ENCODE data around the gene GNRHR. TPM values are rescaled to one million over a fixed set of nuclear protein-coding genes. Genes with fewer than 3 reads are reported as not detected.
A peak's percentile ranks its signal among the peaks of the same experiment; 100 is the strongest.

Gene GNRHR
- total RNA-seq, 4 donors from 2014 or later = not detected

DNA sequence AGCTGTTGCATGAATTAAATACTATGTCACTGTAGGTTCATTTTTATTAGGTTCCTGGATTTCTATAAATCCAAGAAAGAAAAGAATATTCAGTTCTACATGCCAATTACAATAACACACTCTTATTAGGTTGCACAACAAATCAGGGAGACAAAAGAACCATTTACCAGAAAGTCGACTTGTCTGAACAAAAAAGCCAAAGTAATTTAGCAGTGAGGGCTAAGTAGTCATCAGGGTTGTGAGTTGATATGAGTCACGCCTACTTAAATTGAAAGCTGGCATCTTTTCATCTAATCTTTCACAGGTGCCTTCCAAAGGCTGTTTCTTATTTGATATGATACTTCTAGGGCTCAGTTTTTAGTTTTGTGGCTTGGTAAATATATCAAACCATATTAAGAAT is 25.4 kb upstream of the GNRHR start:
- Histone ChIP-seq H3K4me1 (peaks cover 0 to 2% (median 0%) of the 10 kb centered on the region in 4 donors), H3K36me3 (no peaks in the 10 kb centered on the region), H3K27ac (no peak overlapping the region), H3K4me3 (no peak overlapping the region), H3K9me3 (no peaks in the 10 kb centered on the region), H3K27me3 (no peaks in the 10 kb centered on the region)
- DNase-seq (ENCODE audit: low spot score in 2 of 2) = no peak
- 25 to 35% methylated on average over 2 of the region's 2 CpGs for WGBS, 2 donors
- TF ChIP-seq, protein P1, sequence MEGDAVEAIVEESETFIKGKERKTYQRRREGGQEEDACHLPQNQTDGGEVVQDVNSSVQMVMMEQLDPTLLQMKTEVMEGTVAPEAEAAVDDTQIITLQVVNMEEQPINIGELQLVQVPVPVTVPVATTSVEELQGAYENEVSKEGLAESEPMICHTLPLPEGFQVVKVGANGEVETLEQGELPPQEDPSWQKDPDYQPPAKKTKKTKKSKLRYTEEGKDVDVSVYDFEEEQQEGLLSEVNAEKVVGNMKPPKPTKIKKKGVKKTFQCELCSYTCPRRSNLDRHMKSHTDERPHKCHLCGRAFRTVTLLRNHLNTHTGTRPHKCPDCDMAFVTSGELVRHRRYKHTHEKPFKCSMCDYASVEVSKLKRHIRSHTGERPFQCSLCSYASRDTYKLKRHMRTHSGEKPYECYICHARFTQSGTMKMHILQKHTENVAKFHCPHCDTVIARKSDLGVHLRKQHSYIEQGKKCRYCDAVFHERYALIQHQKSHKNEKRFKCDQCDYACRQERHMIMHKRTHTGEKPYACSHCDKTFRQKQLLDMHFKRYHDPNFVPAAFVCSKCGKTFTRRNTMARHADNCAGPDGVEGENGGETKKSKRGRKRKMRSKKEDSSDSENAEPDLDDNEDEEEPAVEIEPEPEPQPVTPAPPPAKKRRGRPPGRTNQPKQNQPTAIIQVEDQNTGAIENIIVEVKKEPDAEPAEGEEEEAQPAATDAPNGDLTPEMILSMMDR (IDR thresholded peaks at IDR 0.05) = no peak
- TF ChIP-seq EP300 (IDR thresholded peaks at IDR 0.05) (no peak), POLR2A (IDR thresholded peaks at IDR 0.05) (no peak)

DNA sequence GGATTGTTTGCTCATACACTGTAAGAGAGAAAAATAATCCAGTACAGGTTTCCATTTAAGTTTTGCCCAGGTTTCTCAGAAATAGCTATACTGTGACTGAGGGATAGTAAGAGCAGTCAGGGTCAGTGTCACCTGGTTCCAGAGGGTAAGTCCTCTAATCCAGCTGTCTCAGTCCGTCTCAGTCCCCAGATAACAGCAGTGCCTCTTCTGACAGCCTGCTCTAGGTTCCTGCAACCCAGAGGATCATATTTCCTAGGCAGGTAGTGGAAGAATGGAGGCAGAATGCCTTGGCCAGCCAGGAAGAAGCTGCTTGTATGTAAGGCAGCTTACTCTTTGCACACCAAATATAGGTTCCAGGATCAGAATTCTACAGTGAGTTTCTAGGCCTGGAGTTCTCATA is 22.6 kb upstream of the GNRHR start:
- TF ChIP-seq EP300 (IDR thresholded peaks at IDR 0.05) (no peak), POLR2A (IDR thresholded peaks at IDR 0.05) (no peak)
- TF ChIP-seq, protein P1 (IDR thresholded peaks at IDR 0.05) = no peak
- H3K9me3 ChIP-seq = no peaks in the 10 kb centered on the region
- no peaks in the 10 kb centered on the region for H3K27me3 ChIP-seq
- WGBS, 2 donors = 44 to 63% methylated on average over 1 of the region's 1 CpG
- H3K27ac ChIP-seq = no peak overlapping the region
- H3K4me3 ChIP-seq = no peak overlapping the region
- H3K36me3 ChIP-seq = no peaks in the 10 kb centered on the region
- peaks cover 0 to 2% (median 0%) of the 10 kb centered on the region in 4 donors for H3K4me1 ChIP-seq
- no peak for DNase-seq (ENCODE audit: low spot score in 2 of 2)

DNA sequence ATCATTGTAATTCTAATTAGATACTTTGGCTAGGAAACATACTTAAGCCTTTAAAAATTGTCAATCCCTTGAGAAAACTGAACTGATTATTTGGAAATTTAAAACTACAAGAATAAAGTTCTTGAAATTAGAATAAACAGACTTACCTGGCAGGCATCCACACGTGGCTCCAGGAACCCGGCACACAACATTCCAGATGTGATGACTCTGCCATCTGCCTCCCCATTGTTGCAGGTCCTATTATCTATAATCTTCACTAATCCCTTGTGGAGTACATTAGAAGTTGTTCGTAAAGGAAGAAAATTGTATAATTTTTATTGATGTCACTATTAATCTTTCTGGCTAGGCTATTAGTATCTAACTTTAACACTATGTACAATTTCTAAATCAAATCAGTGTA is 16.2 kb upstream of the GNRHR start:
- Histone ChIP-seq H3K4me3 (no peak overlapping the region), H3K9me3 (no peaks in the 10 kb centered on the region), H3K27ac (no peak overlapping the region), H3K27me3 (no peaks in the 10 kb centered on the region), H3K36me3 (no peaks in the 10 kb centered on the region), H3K4me1 (no peaks in the 10 kb centered on the region)
- TF ChIP-seq EP300 (IDR thresholded peaks at IDR 0.05) = no peak
- TF ChIP-seq, protein P1 (IDR thresholded peaks at IDR 0.05) = no peak
- TF ChIP-seq POLR2A (IDR thresholded peaks at IDR 0.05) = no peak
- no peak for DNase-seq (ENCODE audit: low spot score in 2 of 2)
- 66 to 67% methylated on average over 3 of the region's 3 CpGs for WGBS, 2 donors

DNA sequence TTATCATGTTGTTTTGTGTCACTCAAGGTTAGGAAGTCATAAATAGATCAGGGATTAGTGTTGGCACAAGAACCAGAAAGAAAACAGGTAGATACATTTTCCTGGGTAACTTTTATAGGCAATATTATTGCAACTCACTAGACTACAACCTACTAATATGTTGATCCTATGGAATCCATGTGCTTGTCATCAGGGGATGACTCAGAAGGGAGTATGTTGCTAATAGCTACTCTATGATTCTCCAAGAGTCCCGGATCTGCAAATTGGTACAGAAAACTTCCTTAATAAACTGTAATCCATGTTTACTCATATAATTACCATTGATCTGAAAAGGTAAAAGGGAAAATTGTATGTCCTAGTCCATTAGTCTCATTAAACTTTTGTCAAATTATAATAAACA is 11.7 kb upstream of the GNRHR start:
- DNase-seq (ENCODE audit: low spot score in 2 of 2) = no peak
- WGBS, 2 donors = 82 to 86% methylated on average over 1 of the region's 1 CpG
- Histone ChIP-seq H3K27ac (peak overlapping the region in 1 of 4 donors; percentile 7), H3K36me3 (no peaks in the 10 kb centered on the region), H3K27me3 (no peaks in the 10 kb centered on the region), H3K9me3 (no peaks in the 10 kb centered on the region), H3K4me1 (no peaks in the 10 kb centered on the region), H3K4me3 (no peak overlapping the region)
- TF ChIP-seq POLR2A (IDR thresholded peaks at IDR 0.05) (no peak), EP300 (IDR thresholded peaks at IDR 0.05) (no peak)
- TF ChIP-seq, protein P1 (IDR thresholded peaks at IDR 0.05) = no peak

DNA sequence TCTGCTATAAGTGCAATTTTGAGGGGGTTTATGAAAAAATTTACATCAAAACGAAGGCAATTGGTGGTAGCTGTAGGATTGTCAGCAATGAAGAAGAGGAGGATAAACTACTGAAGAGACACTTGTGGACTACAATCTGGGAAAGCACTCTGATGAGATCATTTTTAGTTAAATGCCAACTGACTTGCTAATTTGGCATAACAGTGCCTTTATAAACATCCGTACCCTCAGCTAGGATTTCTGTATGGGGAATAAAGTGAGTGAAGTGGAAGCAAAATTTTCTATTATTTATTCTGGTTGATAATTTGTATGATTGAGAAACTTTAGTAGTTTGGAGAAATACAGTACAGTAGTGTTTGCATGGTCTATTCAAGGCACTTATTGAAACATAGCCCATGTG is 11.2 kb upstream of the GNRHR start:
- Histone ChIP-seq H3K36me3 (no peaks in the 10 kb centered on the region), H3K4me1 (no peaks in the 10 kb centered on the region), H3K9me3 (no peaks in the 10 kb centered on the region), H3K27me3 (no peaks in the 10 kb centered on the region), H3K27ac (peak overlapping the region in 1 of 4 donors; percentile 7), H3K4me3 (no peak overlapping the region)
- 49% methylated on average over 2 of the region's 2 CpGs for WGBS, 2 donors
- TF ChIP-seq EP300 (IDR thresholded peaks at IDR 0.05) (no peak), POLR2A (IDR thresholded peaks at IDR 0.05) (no peak)
- TF ChIP-seq, protein P1 (IDR thresholded peaks at IDR 0.05) = no peak
- no peak for DNase-seq (ENCODE audit: low spot score in 2 of 2)
